ENCODE data around the gene PITHD1. TPM values are rescaled to one million over a fixed set of nuclear protein-coding genes. Genes with fewer than 3 reads are reported as not detected.

PITHD1 gene
- total and polyA plus RNA-seq, 10 of the 15 experiments (the other 5 are each of a cell fraction or from before 2014, with no cell fraction given): 23.7 to 82.2 (median 67.0) TPM

GRCh38 chr1:23814016-23814415 lies 35.8 kb downstream of the PITHD1 start:
- Histone ChIP-seq H3K36me3 (ENCODE audit: control insufficient read depth in 2 of 2, insufficient read depth in 2 of 2, low read length in 1 of 2) (peaks cover 0 to 11% of the 10 kb centered on the region in 2 experiments; a peak in 2 of 4 replicates), H3K4me3 (no peak overlapping the region), H3K4me1 (ENCODE audit: control insufficient read depth, insufficient read depth, low read length) (peaks cover 32% of the 10 kb centered on the region), H4K20me1 (ENCODE audit: control insufficient read depth, insufficient read depth) (no peaks in the 10 kb centered on the region), H3K27me3 (replicated peaks in 1 of 2; ENCODE audit: control insufficient read depth in 2 of 2, insufficient read depth in 2 of 2, low read length in 1 of 2) (no peaks in the 10 kb centered on the region), H3K4me2 (ENCODE audit: control insufficient read depth, insufficient read depth) (no peak overlapping the region), H3K9me3 (replicated peaks; ENCODE audit: control insufficient read depth, insufficient read depth, low read length) (no peaks in the 10 kb centered on the region), H2AFZ (ENCODE audit: control insufficient read depth, low read depth, low read length) (no peak overlapping the region), H3K27ac (ENCODE audit: control insufficient read depth, insufficient read depth) (no peak overlapping the region), H3K79me2 (ENCODE audit: control insufficient read depth, insufficient read depth, low read length) (no peaks in the 10 kb centered on the region), H3K9ac (ENCODE audit: control insufficient read depth, insufficient read depth, low read length) (no peak overlapping the region)
- no peak for FAIRE-seq
- POLR2A ChIA-PET: interaction anchor here (1.1 to 1.9 kb wide), 2 partner anchors 11 to 96 kb away, joined by 4 read pairs; partner anchors contain the start of gene HMGCL
- RAD21 ChIA-PET (ENCODE audit: unreplicated experiment): interaction anchor here (0.9 to 6.7 kb wide), 2 partner anchors 25 to 102 kb away, joined by 3 to 175 read pairs; no protein-coding TSS in a partner anchor
- intact Hi-C loops (cut with micrococcal nuclease; ENCODE audit: unreplicated experiment): loop anchor here (10.0 kb wide), 1 partner anchor 211 kb away; no protein-coding TSS in a partner anchor
- SMC1A ChIA-PET (ENCODE audit: uncharacterized antibody, unreplicated experiment): interaction anchor here (0.8 to 0.9 kb wide), 2 partner anchors 100 to 102 kb away, joined by 3 to 5 read pairs; partner anchors contain the start of gene CNR2
- 96% methylated on average over 4 of the region's 4 CpGs for WGBS (ENCODE audit: insufficient coverage, insufficient replicate concordance, low lambda C conversion rate, missing lambda C conversion rate)
- CTCF ChIA-PET: interaction anchor here (1.2 to 6.2 kb wide), 4 partner anchors 8 to 103 kb away, joined by 6 to 220 read pairs (median 56); partner anchors contain the start of genes GALE and HMGCL
- DNase-seq (ENCODE audit: low read depth, low spot score): no peak
- BruUV-seq (replicated peaks): no TSS peak
- no peak for ATAC-seq
- TF ChIP-seq ETV6 (conservative IDR thresholded peaks at IDR 0.05 in 1 of 2, IDR thresholded peaks at IDR 0.05 in 1 of 2; ENCODE audit: borderline replicate concordance in 1 of 2, low read depth in 1 of 2) (no peak), MTA3 (IDR thresholded peaks at IDR 0.05; ENCODE audit: borderline replicate concordance, low read length) (no peak), ZNF384 (IDR thresholded peaks at IDR 0.05; ENCODE audit: borderline replicate concordance, low read depth, low read length) (no peak), PRDM15 (CRISPR knock-in tag; IDR thresholded peaks at IDR 0.05) (no peak), ZNF24 (IDR thresholded peaks at IDR 0.05) (no peak)
- in situ Hi-C loops (cut with MboI): no loop called here

All from GM12878 (cell line).